Dermis microvascular lymphatic vessel endothelial cell (primary cell): Measurements from ENCODE around the gene PRG2. TPM values are rescaled to one million over a fixed set of nuclear protein-coding genes. Genes with fewer than 3 reads are reported as not detected.
A peak's percentile ranks its signal among the peaks of the same experiment; 100 is the strongest.
"Not testable (repeated sequence)": the region's sequence is repeated elsewhere in the genome, so short reads cannot be mapped to it uniquely, and the experiment has no call there.

Experiments
- DNase-seq, 2 donors: peaks; one replicate each; pipeline versions ENCODE4 v3.0.0 to v3.0.0-alpha.2; 2010; ENCODE audit warnings: low read depth in 2 of 2
- total RNA-seq: library from RNA; depleted of rRNA; stranded (reverse); fragments of >200 nt; gene quantifications from 2 replicates; pipeline ENCODE4 v1.2.1, GENCODE V29; 2014

PRG2 gene
- total RNA-seq, 1 donor from 2014 or later: under 0.01 TPM

- DNase-seq: no peak
Measured at GRCh38 chr11:57348636-57349313, 41.7 kb downstream of the PRG2 start.

GRCh38 chr11:57348052-57348451 is 42.4 kb downstream of the PRG2 start:
- DNase-seq: no peak

- no peak for DNase-seq
Measured at GRCh38 chr11:57347336-57347735, 43.1 kb downstream of the PRG2 start.

- DNase-seq: peak; percentile 52 to 75
Measured at GRCh38 chr11:57345555-57346211, 44.8 kb downstream of the PRG2 start.

- DNase-seq: no peak
Measured at GRCh38 chr11:57344826-57345225, 45.6 kb downstream of the PRG2 start.

- DNase-seq: no peak
Measured at GRCh38 chr11:57343825-57344224, 46.6 kb downstream of the PRG2 start.

- no peak for DNase-seq
Measured at GRCh38 chr11:57342702-57343101, 47.7 kb downstream of the PRG2 start.

- DNase-seq: no peak
Measured at GRCh38 chr11:57341250-57341808, 49.1 kb downstream of the PRG2 start.

GRCh38 chr11:57340039-57340615 is 50.3 kb downstream of the PRG2 start:
- DNase-seq: peak in 1 of 2 donors; percentile 44

- DNase-seq: no peak
Measured at GRCh38 chr11:57339328-57339727, 51.1 kb downstream of the PRG2 start.

- DNase-seq: no peak
Measured at GRCh38 chr11:57338142-57338541, 52.3 kb downstream of the PRG2 start, which contains the start of gene P2RX3. Gene P2RX3 (plus strand): TSS chr11:57338352. CDS start chr11:57338551, 199 bp downstream.

- not testable (repeated sequence) for DNase-seq
Measured at GRCh38 chr11:57336856-57337255, 53.6 kb downstream of the PRG2 start.

Other genes with a start within 250 kb of the PRG2 start
- gene LRRC55, start 208.7 kb downstream of the PRG2 start, total RNA-seq: 0.13 TPM in 2 replicates
- 0.90 and 1.0 TPM in 2 replicates for gene APLNR, start 153.4 kb downstream of the PRG2 start, total RNA-seq
- 42.0 and 51.5 TPM in 2 replicates for gene TNKS1BP1, start 65.7 kb downstream of the PRG2 start, total RNA-seq
- gene SSRP1, start 54.8 kb downstream of the PRG2 start, total RNA-seq: 51.6 and 58.3 TPM in 2 replicates
- not detected in 2 replicates for gene P2RX3, start 52.3 kb downstream of the PRG2 start, total RNA-seq
- gene PRG3, start 9.5 kb downstream of the PRG2 start, total RNA-seq: not detected in 2 replicates
- 24.4 and 35.3 TPM in 2 replicates for gene SLC43A3, start 36.5 kb upstream of the PRG2 start, total RNA-seq
- 0.13 TPM in 1 of 2 replicates, not detected in the other for gene RTN4RL2, start 69.9 kb upstream of the PRG2 start, total RNA-seq
- gene SLC43A1, start 125.1 kb upstream of the PRG2 start, total RNA-seq: 11.0 and 19.0 TPM in 2 replicates
- 34.5 and 64.1 TPM in 2 replicates for gene TIMM10, start 140.1 kb upstream of the PRG2 start, total RNA-seq
- gene SMTNL1, start 146.9 kb upstream of the PRG2 start, total RNA-seq: not detected in 2 replicates
- 28.4 and 51.7 TPM in 2 replicates for gene UBE2L6, start 177.0 kb upstream of the PRG2 start, total RNA-seq
- 0.51 TPM in 1 of 2 replicates, not detected in the other for gene SERPING1, start 207.0 kb upstream of the PRG2 start, total RNA-seq